ENCODE results near the gene C1orf50.

C1orf50 gene

DNA sequence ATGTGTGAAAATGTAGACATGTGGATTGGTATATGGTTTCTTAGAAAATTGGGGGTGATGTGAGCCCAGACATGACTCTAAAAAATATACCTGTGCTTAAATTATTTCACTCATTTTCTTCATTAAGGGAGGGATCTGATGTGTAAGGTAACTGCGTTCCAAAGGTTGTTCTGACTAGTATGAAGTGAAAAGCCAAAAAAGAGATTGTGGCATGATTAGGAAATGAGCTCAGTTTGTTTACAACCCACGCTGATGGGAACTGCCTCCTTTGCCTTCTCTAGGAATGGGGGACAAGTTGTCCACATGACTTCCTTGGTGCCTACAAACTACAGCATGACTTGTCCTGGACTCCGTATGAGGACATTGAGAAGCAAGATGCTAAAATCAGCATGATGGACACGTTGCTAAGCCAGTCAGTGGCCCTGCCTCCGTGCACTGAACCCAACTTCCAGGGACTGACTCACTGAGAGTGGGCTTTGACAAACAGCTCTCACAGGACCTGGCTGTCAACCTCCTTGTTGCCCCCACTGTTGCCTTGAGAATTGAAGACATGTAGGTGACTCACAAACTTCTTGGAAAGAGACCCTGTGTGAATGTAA is 8.0 kb downstream of the C1orf50 start:
- no peaks in the 10 kb centered on the region for H3K4me1 ChIP-seq (ENCODE audit: control insufficient read depth in 5 of 5, insufficient read depth in 5 of 5, low read length in 5 of 5)
- H3K27me3 ChIP-seq (ENCODE audit: control insufficient read depth in 5 of 5, insufficient read depth in 4 of 5, low read length in 5 of 5) = no peaks in the 10 kb centered on the region
- H3K9ac ChIP-seq (ENCODE audit: low read length in 5 of 5) = no peak overlapping the region
- H3K27ac ChIP-seq (ENCODE audit: low read depth, low read length) = no peak overlapping the region
- H3K9me3 ChIP-seq (ENCODE audit: control insufficient read depth in 5 of 5, low read length in 5 of 5) = no peaks in the 10 kb centered on the region
- H3K36me3 ChIP-seq (ENCODE audit: control insufficient read depth in 5 of 5, insufficient read depth in 5 of 5, low read length in 5 of 5) = peaks cover 26 to 47% (median 36%) of the 10 kb centered on the region in 5 donors
- no peak overlapping the region for H3K4me3 ChIP-seq (ENCODE audit: low read depth in 1 of 5, low read length in 5 of 5)

GRCh38 chr1:42776502-42776901 is 9.5 kb downstream of the C1orf50 start:
- Histone ChIP-seq H3K36me3 (ENCODE audit: control insufficient read depth in 5 of 5, insufficient read depth in 5 of 5, low read length in 5 of 5) (peaks cover 26 to 56% (median 42%) of the 10 kb centered on the region in 5 donors), H3K9me3 (ENCODE audit: control insufficient read depth in 5 of 5, low read length in 5 of 5) (no peaks in the 10 kb centered on the region), H3K4me1 (ENCODE audit: control insufficient read depth in 5 of 5, insufficient read depth in 5 of 5, low read length in 5 of 5) (no peaks in the 10 kb centered on the region), H3K9ac (ENCODE audit: low read length in 5 of 5) (no peak overlapping the region), H3K27ac (ENCODE audit: low read depth, low read length) (no peak overlapping the region), H3K4me3 (ENCODE audit: low read depth in 1 of 5, low read length in 5 of 5) (no peak overlapping the region), H3K27me3 (ENCODE audit: control insufficient read depth in 5 of 5, insufficient read depth in 4 of 5, low read length in 5 of 5) (no peaks in the 10 kb centered on the region)

DNA sequence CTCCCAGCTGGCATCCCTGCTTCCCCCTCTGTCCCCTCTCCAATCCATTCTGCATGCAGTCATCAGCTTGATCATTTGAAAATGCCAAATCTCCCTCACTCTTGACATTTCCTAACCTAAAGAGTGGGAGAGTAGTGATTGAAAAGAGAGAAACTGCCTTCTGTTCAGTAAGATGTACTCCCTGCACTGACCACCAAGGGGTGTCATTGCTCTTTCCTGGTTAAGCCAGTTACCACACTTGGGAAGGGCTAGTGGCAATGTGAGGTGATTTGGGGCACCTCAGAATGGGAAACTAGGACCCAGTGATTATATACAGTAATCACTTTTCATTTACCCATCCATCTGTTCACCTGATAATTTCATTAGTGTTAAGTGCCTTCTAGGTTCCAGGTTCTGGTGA is 10.8 kb downstream of the C1orf50 start:
- H3K27me3 ChIP-seq (ENCODE audit: control insufficient read depth in 5 of 5, insufficient read depth in 4 of 5, low read length in 5 of 5) = no peaks in the 10 kb centered on the region
- no peaks in the 10 kb centered on the region for H3K9me3 ChIP-seq (ENCODE audit: control insufficient read depth in 5 of 5, low read length in 5 of 5)
- no peak overlapping the region for H3K27ac ChIP-seq (ENCODE audit: low read depth, low read length)
- H3K36me3 ChIP-seq (ENCODE audit: control insufficient read depth in 5 of 5, insufficient read depth in 5 of 5, low read length in 5 of 5) = peaks cover 26 to 60% (median 44%) of the 10 kb centered on the region in 5 donors
- H3K9ac ChIP-seq (ENCODE audit: low read length in 5 of 5) = peak overlapping the region in 1 of 5 donors; percentile 14
- H3K4me1 ChIP-seq (ENCODE audit: control insufficient read depth in 5 of 5, insufficient read depth in 5 of 5, low read length in 5 of 5) = no peaks in the 10 kb centered on the region
- no peak overlapping the region for H3K4me3 ChIP-seq (ENCODE audit: low read depth in 1 of 5, low read length in 5 of 5)

DNA sequence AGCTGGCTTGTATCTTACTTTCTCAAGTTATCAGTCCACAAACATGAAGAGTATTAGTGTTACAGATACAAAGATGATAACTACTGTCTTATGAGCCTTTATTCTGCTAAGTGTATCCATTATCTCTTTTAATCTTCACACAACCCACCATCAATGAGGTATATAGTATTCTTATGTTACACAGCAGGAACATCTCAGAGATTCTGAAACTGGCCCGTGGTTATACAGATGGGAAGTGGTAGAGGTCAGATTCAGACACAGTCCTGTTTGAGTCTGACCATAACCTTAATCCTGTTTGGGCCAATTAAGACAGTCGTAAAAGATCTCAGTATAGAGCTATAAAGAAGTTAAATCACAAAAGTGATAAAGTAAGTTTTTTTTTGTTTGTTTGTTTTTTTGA is 12.7 kb downstream of the C1orf50 start:
- peaks cover 20 to 47% (median 38%) of the 10 kb centered on the region in 5 donors for H3K36me3 ChIP-seq (ENCODE audit: control insufficient read depth in 5 of 5, insufficient read depth in 5 of 5, low read length in 5 of 5)
- no peak overlapping the region for H3K4me3 ChIP-seq (ENCODE audit: low read depth in 1 of 5, low read length in 5 of 5)
- H3K9me3 ChIP-seq (ENCODE audit: control insufficient read depth in 5 of 5, low read length in 5 of 5) = no peaks in the 10 kb centered on the region
- no peak overlapping the region for H3K27ac ChIP-seq (ENCODE audit: low read depth, low read length)
- no peak overlapping the region for H3K9ac ChIP-seq (ENCODE audit: low read length in 5 of 5)
- H3K27me3 ChIP-seq (ENCODE audit: control insufficient read depth in 5 of 5, insufficient read depth in 4 of 5, low read length in 5 of 5) = no peaks in the 10 kb centered on the region
- H3K4me1 ChIP-seq (ENCODE audit: control insufficient read depth in 5 of 5, insufficient read depth in 5 of 5, low read length in 5 of 5) = peaks cover 0 to 2% (median under 1%) of the 10 kb centered on the region in 5 donors

GRCh38 chr1:42780176-42780575 is 13.1 kb downstream of the C1orf50 start:
- H3K27me3 ChIP-seq (ENCODE audit: control insufficient read depth in 5 of 5, insufficient read depth in 4 of 5, low read length in 5 of 5) = no peaks in the 10 kb centered on the region

DNA sequence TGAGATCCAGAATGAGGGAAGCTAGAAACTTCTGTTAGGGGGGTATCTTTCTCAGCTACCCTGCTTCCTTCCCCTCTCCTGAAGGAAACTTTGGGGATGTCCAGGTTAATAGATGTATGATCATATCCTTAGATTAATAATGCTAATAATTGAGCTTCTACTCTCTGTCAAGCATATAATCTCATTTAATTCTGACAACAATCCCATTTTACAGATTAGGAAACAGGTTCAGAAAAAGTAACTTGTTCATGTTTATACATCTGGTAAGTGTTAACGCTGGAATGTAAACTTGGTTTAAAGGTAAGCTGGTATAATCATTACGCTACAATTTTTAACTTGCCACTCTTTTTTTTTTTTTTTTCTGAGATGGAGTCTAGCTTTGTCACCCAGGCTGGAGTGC is 16.0 kb downstream of the C1orf50 start:
- H3K27ac ChIP-seq (ENCODE audit: low read depth, low read length) = no peak overlapping the region
- H3K36me3 ChIP-seq (ENCODE audit: control insufficient read depth in 5 of 5, insufficient read depth in 5 of 5, low read length in 5 of 5) = peaks cover 0 to 18% (median 8%) of the 10 kb centered on the region in 5 donors
- H3K9me3 ChIP-seq (ENCODE audit: control insufficient read depth in 5 of 5, low read length in 5 of 5) = no peaks in the 10 kb centered on the region
- H3K9ac ChIP-seq (ENCODE audit: low read length in 5 of 5) = no peak overlapping the region
- no peak overlapping the region for H3K4me3 ChIP-seq (ENCODE audit: low read depth in 1 of 5, low read length in 5 of 5)
- peaks cover 4 to 21% (median 17%) of the 10 kb centered on the region in 5 donors for H3K4me1 ChIP-seq (ENCODE audit: control insufficient read depth in 5 of 5, insufficient read depth in 5 of 5, low read length in 5 of 5)
- H3K27me3 ChIP-seq (ENCODE audit: control insufficient read depth in 5 of 5, insufficient read depth in 4 of 5, low read length in 5 of 5) = no peaks in the 10 kb centered on the region

More at GRCh38 chr1:42780176-42780575, 13.1 kb downstream of the C1orf50 start:
- no peaks in the 10 kb centered on the region for H3K9me3 ChIP-seq (ENCODE audit: control insufficient read depth in 5 of 5, low read length in 5 of 5)
- no peak overlapping the region for H3K27ac ChIP-seq (ENCODE audit: low read depth, low read length)
- H3K4me1 ChIP-seq (ENCODE audit: control insufficient read depth in 5 of 5, insufficient read depth in 5 of 5, low read length in 5 of 5) = peaks cover 0 to 6% (median 5%) of the 10 kb centered on the region in 5 donors
- no peak overlapping the region for H3K4me3 ChIP-seq (ENCODE audit: low read depth in 1 of 5, low read length in 5 of 5)
- peaks cover 16 to 42% (median 33%) of the 10 kb centered on the region in 5 donors for H3K36me3 ChIP-seq (ENCODE audit: control insufficient read depth in 5 of 5, insufficient read depth in 5 of 5, low read length in 5 of 5)
- no peak overlapping the region for H3K9ac ChIP-seq (ENCODE audit: low read length in 5 of 5)

GRCh38 chr1:42784547-42784945 is 17.5 kb downstream of the C1orf50 start:
- no peak overlapping the region for H3K27ac ChIP-seq (ENCODE audit: low read depth, low read length)
- peaks cover 4 to 22% (median 18%) of the 10 kb centered on the region in 5 donors for H3K4me1 ChIP-seq (ENCODE audit: control insufficient read depth in 5 of 5, insufficient read depth in 5 of 5, low read length in 5 of 5)
- H3K9ac ChIP-seq (ENCODE audit: low read length in 5 of 5) = peak overlapping the region in 2 of 5 donors; percentile 42 to 45
- no peaks in the 10 kb centered on the region for H3K9me3 ChIP-seq (ENCODE audit: control insufficient read depth in 5 of 5, low read length in 5 of 5)
- H3K36me3 ChIP-seq (ENCODE audit: control insufficient read depth in 5 of 5, insufficient read depth in 5 of 5, low read length in 5 of 5) = peaks cover 0 to 14% (median 8%) of the 10 kb centered on the region in 5 donors
- no peaks in the 10 kb centered on the region for H3K27me3 ChIP-seq (ENCODE audit: control insufficient read depth in 5 of 5, insufficient read depth in 4 of 5, low read length in 5 of 5)
- H3K4me3 ChIP-seq (ENCODE audit: low read depth in 1 of 5, low read length in 5 of 5) = peak overlapping the region in 2 of 5 donors; percentile 61 to 71

- no peaks in the 10 kb centered on the region for H3K27me3 ChIP-seq (ENCODE audit: control insufficient read depth in 5 of 5, insufficient read depth in 4 of 5, low read length in 5 of 5)
- peaks cover 4 to 27% (median 22%) of the 10 kb centered on the region in 5 donors for H3K4me1 ChIP-seq (ENCODE audit: control insufficient read depth in 5 of 5, insufficient read depth in 5 of 5, low read length in 5 of 5)
- H3K9me3 ChIP-seq (ENCODE audit: control insufficient read depth in 5 of 5, low read length in 5 of 5) = no peaks in the 10 kb centered on the region
- peak within 1 kb of the TSS; percentile 29 to 71 (median 61) for H3K4me3 ChIP-seq (ENCODE audit: low read depth in 1 of 5, low read length in 5 of 5)
- H3K27ac ChIP-seq (ENCODE audit: low read depth, low read length) = no peak within 1 kb of the TSS
- peak within 1 kb of the TSS in 4 of 5 donors; percentile 38 to 66 (median 44) for H3K9ac ChIP-seq (ENCODE audit: low read length in 5 of 5)
- peaks cover 0 to 14% (median 8%) of the 10 kb centered on the region in 5 donors for H3K36me3 ChIP-seq (ENCODE audit: control insufficient read depth in 5 of 5, insufficient read depth in 5 of 5, low read length in 5 of 5)
Measured at GRCh38 chr1:42784946-42785693, 18.1 kb downstream of the C1orf50 start, which contains the start of gene TMEM269. TSS of gene TMEM269 (plus strand) at chr1:42784991. CDS start at chr1:42789894, 4,903 bp downstream.

DNA sequence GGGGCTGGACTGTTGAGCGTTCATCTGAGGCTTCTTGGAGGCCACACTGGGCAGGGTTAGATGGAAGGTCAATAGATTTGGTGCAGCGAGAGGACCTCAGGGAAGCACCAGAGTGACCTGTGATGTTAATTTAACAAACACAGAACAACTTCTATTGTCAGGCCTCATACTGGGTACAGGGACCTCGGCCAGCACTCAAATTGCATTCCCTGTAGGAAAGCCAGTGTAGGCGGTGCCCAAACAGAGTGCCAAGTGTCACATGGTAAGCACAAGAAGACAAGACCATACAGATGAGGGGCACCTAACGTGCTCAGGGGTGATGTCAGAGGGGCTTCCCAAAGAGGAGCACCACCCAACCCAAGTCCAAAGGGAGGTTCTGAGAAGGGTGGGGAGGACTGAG is 19.0 kb downstream of the C1orf50 start:
- Histone ChIP-seq H3K27ac (ENCODE audit: low read depth, low read length) (no peak overlapping the region), H3K36me3 (ENCODE audit: control insufficient read depth in 5 of 5, insufficient read depth in 5 of 5, low read length in 5 of 5) (peaks cover 0 to 6% (median 3%) of the 10 kb centered on the region in 5 donors), H3K4me3 (ENCODE audit: low read depth in 1 of 5, low read length in 5 of 5) (no peak overlapping the region), H3K27me3 (ENCODE audit: control insufficient read depth in 5 of 5, insufficient read depth in 4 of 5, low read length in 5 of 5) (no peaks in the 10 kb centered on the region), H3K4me1 (ENCODE audit: control insufficient read depth in 5 of 5, insufficient read depth in 5 of 5, low read length in 5 of 5) (peaks cover 4 to 27% (median 23%) of the 10 kb centered on the region in 5 donors), H3K9ac (ENCODE audit: low read length in 5 of 5) (no peak overlapping the region), H3K9me3 (ENCODE audit: control insufficient read depth in 5 of 5, low read length in 5 of 5) (no peaks in the 10 kb centered on the region)

DNA sequence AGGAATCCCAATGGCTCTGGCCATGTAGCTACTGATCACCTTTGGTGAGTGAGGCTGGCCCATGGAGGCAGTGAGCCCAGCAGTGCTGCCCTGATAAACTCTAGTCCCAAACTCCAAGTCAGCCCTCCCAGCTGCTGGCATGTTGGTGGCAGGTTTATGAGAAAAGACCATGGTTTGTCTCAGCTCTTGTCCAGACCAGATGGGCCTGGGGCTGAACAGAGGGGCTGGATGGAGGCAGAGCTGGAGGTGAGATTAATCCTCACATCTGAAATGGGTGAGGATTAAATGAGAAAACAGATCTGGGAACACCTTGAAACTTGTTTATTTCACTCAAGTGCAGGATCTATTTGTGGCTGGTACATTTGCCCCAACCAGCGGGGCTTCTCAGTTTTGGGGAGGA is 21.0 kb downstream of the C1orf50 start:
- no peak overlapping the region for H3K4me3 ChIP-seq (ENCODE audit: low read depth in 1 of 5, low read length in 5 of 5)
- H3K27me3 ChIP-seq (ENCODE audit: control insufficient read depth in 5 of 5, insufficient read depth in 4 of 5, low read length in 5 of 5) = no peaks in the 10 kb centered on the region
- H3K27ac ChIP-seq (ENCODE audit: low read depth, low read length) = no peak overlapping the region
- H3K4me1 ChIP-seq (ENCODE audit: control insufficient read depth in 5 of 5, insufficient read depth in 5 of 5, low read length in 5 of 5) = peaks cover 4 to 28% (median 25%) of the 10 kb centered on the region in 5 donors
- no peaks in the 10 kb centered on the region for H3K9me3 ChIP-seq (ENCODE audit: control insufficient read depth in 5 of 5, low read length in 5 of 5)
- no peak overlapping the region for H3K9ac ChIP-seq (ENCODE audit: low read length in 5 of 5)
- no peaks in the 10 kb centered on the region for H3K36me3 ChIP-seq (ENCODE audit: control insufficient read depth in 5 of 5, insufficient read depth in 5 of 5, low read length in 5 of 5)
